Liver (tissue), 9 donors: ENCODE data around the gene ETNK1. TPM values are rescaled to one million over a fixed set of nuclear protein-coding genes. Genes with fewer than 3 reads are reported as not detected.

Experiments used
- DNase-seq: peaks from one replicate; pipeline ENCODE4 v3.0.0-alpha.2; 2017; ENCODE audit warnings: low spot score
- H3K27ac ChIP-seq, 2 donors: one replicate each; pipeline ENCODE4 v1.7.0; 2013; ENCODE audit warnings: inconsistent platforms in 2 of 2, low read length in 2 of 2, control low read depth in 1 of 2, low read depth in 1 of 2, mild to moderate bottlenecking in 1 of 2
- H3K27me3 ChIP-seq, 4 donors: one replicate each; pipeline versions ENCODE4 v1.6.1 to v1.7.0; 2013; ENCODE audit warnings: low read length in 3 of 4, inconsistent platforms in 1 of 4, mild to moderate bottlenecking in 1 of 4, moderate library complexity in 1 of 4; ENCODE audit not compliant: control insufficient read depth in 4 of 4, insufficient read depth in 4 of 4
- H3K36me3 ChIP-seq, 4 donors: one replicate each; pipeline versions ENCODE4 v1.6.1 to v1.7.0; 2013; ENCODE audit warnings: low read length in 3 of 4, mild to moderate bottlenecking in 3 of 4, low read depth in 1 of 4, moderate library complexity in 1 of 4; ENCODE audit not compliant: control insufficient read depth in 4 of 4, insufficient read depth in 3 of 4
- H3K4me1 ChIP-seq, 4 donors: one replicate each; pipeline versions ENCODE4 v1.6.1 to v1.7.0; 2013; ENCODE audit warnings: low read length in 3 of 4, mild to moderate bottlenecking in 3 of 4, moderate library complexity in 1 of 4; ENCODE audit not compliant: control insufficient read depth in 4 of 4, insufficient read depth in 4 of 4
- H3K4me3 ChIP-seq, 3 donors: one replicate each; pipeline versions ENCODE4 v1.6.1 to v1.7.0; 2013; ENCODE audit warnings: low read length in 3 of 3, control low read depth in 1 of 3, low read depth in 1 of 3, mild to moderate bottlenecking in 1 of 3
- H3K9ac ChIP-seq, 2 donors: one replicate each; pipeline ENCODE4 v1.7.0; 2013; ENCODE audit warnings: low read length in 2 of 2, mild to moderate bottlenecking in 2 of 2, moderate library complexity in 2 of 2, control low read depth in 1 of 2, low read depth in 1 of 2
- H3K9me3 ChIP-seq, 4 donors: one replicate each; pipeline versions ENCODE4 v1.6.1 to v1.7.0; 2013; ENCODE audit warnings: low read length in 3 of 4; ENCODE audit not compliant: control insufficient read depth in 4 of 4
- CTCF ChIP-seq: fragments of 150-350 bp; IDR thresholded peaks from 2 replicates; pipeline ENCODE4 v1.5.1; 2017; ENCODE audit warnings: improper control_type of control experiment, low read depth, low read length; ENCODE audit not compliant: missing input control
- EGR1 ChIP-seq, 2 donors: IDR thresholded peaks; 2 replicates each; pipeline ENCODE4 v1.6.1; 2016 to 2018; ENCODE audit warnings: antibody characterized with exemption in 2 of 2, low read depth in 2 of 2
- HNF4A ChIP-seq, 2 donors: conservative IDR thresholded peaks; 2 replicates each; pipeline ENCODE4 v1.6.1; 2016; ENCODE audit warnings: antibody characterized with exemption in 2 of 2, mild to moderate bottlenecking in 2 of 2
- JUND ChIP-seq, 2 donors: IDR thresholded peaks; 2 replicates each; pipeline ENCODE4 v1.6.1; 2016; ENCODE audit warnings: antibody characterized with exemption in 2 of 2
- RAD21 ChIP-seq, 2 donors: IDR thresholded peaks; 2 replicates each; pipeline ENCODE4 v1.6.1; 2016; ENCODE audit warnings: antibody characterized with exemption in 2 of 2, mild to moderate bottlenecking in 2 of 2
- REST ChIP-seq: IDR thresholded peaks from 2 replicates; pipeline ENCODE4 v1.6.1; 2016; ENCODE audit warnings: antibody characterized with exemption, mild to moderate bottlenecking
- RXRA ChIP-seq, 2 donors: IDR thresholded peaks; 2 replicates each; pipeline ENCODE4 v1.6.1; 2017 to 2018; ENCODE audit warnings: antibody characterized with exemption in 2 of 2, mild to moderate bottlenecking in 1 of 2
- ZBTB33 ChIP-seq: IDR thresholded peaks from 2 replicates; pipeline ENCODE4 v1.6.1; 2016; ENCODE audit warnings: antibody characterized with exemption
- WGBS: extraction: QIAGEN DNeasy Blood & Tissue Kit; methylation state at CpG from one replicate; pipeline ENCODE4 v1.1.7; 2013; 5-methylcytosine and 5-hydroxymethylcytosine counted together
- polyA plus RNA-seq, 2 donors: library from polyadenylated mRNA; stranded (reverse) in 1 of 2; unstranded in 1 of 2; fragments of 200-250 nt in 1 of 2; fragments of >200 nt in 1 of 2; fragmentation: Nextera tagmentation in 1 of 2; extraction: Ambion mirVana in 1 of 2; gene quantifications; one replicate each; pipeline versions ENCODE4 v1.2.1 to v1.2.3, GENCODE V29; 2013 to 2015
- total RNA-seq, 2 donors: library from RNA; depleted of rRNA; stranded (reverse); fragments of >200 nt; gene quantifications; one replicate each; pipeline ENCODE4 v1.2.3, GENCODE V29; 2014
- TF ChIP-seq, protein P1 (sequence below): IDR thresholded peaks from 2 replicates; pipeline ENCODE4 v1.6.1; 2016; ENCODE audit warnings: antibody characterized with exemption
- donor health status: healthy.
- donor health status: healthy.
- donor health status: healthy.
- donor health status: healthy.
- donor health status: healthy.

Gene ETNK1
- total and polyA plus RNA-seq, 4 donors, result 15.6 to 51.4 (median 27.0) TPM

GRCh38 chr12:22722081-22722480 is 97.1 kb downstream of the ETNK1 start:
- no peak overlapping the region for H3K9ac ChIP-seq
- DNase-seq, result no peak
- no peaks in the 10 kb centered on the region for H3K36me3 ChIP-seq
- H3K4me3 ChIP-seq, result no peak overlapping the region
- no peaks in the 10 kb centered on the region for H3K4me1 ChIP-seq
- no peaks in the 10 kb centered on the region for H3K9me3 ChIP-seq
- no peaks in the 10 kb centered on the region for H3K27me3 ChIP-seq
- H3K27ac ChIP-seq, result no peak overlapping the region
- no peak for TF ChIP-seq EGR1 (IDR thresholded peaks at IDR 0.05; ENCODE audit: low read depth in 2 of 2)
- TF ChIP-seq, protein P1, sequence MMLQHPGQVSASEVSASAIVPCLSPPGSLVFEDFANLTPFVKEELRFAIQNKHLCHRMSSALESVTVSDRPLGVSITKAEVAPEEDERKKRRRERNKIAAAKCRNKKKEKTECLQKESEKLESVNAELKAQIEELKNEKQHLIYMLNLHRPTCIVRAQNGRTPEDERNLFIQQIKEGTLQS, result no peak
- no peak for TF ChIP-seq RAD21 (IDR thresholded peaks at IDR 0.05)
- no peak for TF ChIP-seq RXRA (IDR thresholded peaks at IDR 0.05)
- no peak for TF ChIP-seq JUND (IDR thresholded peaks at IDR 0.05)
- TF ChIP-seq REST, result no peak
- 94% methylated on average over 2 of the region's 2 CpGs for WGBS

DNA sequence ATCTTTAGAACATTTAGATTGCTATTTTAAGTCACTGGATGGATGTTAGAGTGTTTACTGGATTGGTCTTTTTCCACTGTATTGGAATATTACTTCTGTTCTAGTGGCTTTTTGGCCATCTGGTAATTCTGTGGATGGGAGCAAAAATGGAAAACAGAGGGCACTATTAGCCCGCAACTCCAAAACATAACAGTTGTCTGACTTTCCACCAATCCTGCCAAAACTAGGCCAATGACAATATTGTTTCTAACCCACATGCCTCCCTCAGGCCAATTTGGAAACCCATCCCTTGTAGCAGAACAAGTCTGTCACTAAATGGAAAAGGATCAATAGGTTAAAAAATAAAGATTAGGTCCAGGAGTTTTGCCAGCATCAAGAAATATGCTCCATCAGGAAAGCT is 97.8 kb downstream of the ETNK1 start:
- no peak for DNase-seq
- 75% methylated on average over 1 of the region's 1 CpG for whole genome bisulfite sequencing
- Histone ChIP-seq H3K9me3 (no peaks in the 10 kb centered on the region), H3K36me3 (no peaks in the 10 kb centered on the region), H3K27me3 (no peaks in the 10 kb centered on the region), H3K9ac (no peak overlapping the region), H3K4me3 (no peak overlapping the region), H3K27ac (no peak overlapping the region), H3K4me1 (no peaks in the 10 kb centered on the region)
- TF ChIP-seq RAD21 (IDR thresholded peaks at IDR 0.05), result peak in 1 of 2 donors; percentile 7
- TF ChIP-seq RXRA (IDR thresholded peaks at IDR 0.05), result no peak

- Histone ChIP-seq H3K4me3 (no peak overlapping the region), H3K27me3 (no peaks in the 10 kb centered on the region), H3K27ac (no peak overlapping the region), H3K9me3 (no peaks in the 10 kb centered on the region), H3K4me1 (peaks cover 0 to 20% (median 15%) of the 10 kb centered on the region in 4 donors), H3K36me3 (no peaks in the 10 kb centered on the region), H3K9ac (no peak overlapping the region)
- TF ChIP-seq ZBTB33 (no peak), JUND (IDR thresholded peaks at IDR 0.05) (no peak), HNF4A (conservative IDR thresholded peaks at IDR 0.05) (no peak), CTCF (no peak)
- 52% methylated on average over 2 of the region's 2 CpGs for WGBS
- DNase-seq, result no peak
Observed at GRCh38 chr12:22728987-22729386, 104.0 kb downstream of the ETNK1 start.
